ENCODE measurements around the gene MRPL21.

DNA sequence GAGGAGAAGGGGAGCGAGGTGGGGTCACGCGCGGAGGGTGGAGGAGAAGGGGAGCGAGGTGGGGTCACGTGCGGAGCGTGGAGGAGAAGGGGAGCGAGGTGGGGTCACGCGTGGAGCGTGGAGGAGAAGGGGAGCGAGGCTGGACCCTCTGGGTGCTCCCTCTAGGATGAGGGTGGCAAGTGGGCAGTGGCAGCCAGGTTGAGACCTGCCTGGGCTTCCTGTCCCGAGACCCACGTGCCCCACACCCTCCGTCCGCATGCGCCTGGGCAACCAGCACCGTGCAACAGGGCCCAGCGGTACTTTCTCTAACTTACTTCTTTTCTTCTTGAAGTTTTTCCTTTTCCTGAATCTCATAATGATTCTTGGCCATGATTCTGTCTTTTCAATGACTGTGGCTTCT lies 11.1 kb downstream of the MRPL21 start:
- TF ChIP-seq, protein P1, sequence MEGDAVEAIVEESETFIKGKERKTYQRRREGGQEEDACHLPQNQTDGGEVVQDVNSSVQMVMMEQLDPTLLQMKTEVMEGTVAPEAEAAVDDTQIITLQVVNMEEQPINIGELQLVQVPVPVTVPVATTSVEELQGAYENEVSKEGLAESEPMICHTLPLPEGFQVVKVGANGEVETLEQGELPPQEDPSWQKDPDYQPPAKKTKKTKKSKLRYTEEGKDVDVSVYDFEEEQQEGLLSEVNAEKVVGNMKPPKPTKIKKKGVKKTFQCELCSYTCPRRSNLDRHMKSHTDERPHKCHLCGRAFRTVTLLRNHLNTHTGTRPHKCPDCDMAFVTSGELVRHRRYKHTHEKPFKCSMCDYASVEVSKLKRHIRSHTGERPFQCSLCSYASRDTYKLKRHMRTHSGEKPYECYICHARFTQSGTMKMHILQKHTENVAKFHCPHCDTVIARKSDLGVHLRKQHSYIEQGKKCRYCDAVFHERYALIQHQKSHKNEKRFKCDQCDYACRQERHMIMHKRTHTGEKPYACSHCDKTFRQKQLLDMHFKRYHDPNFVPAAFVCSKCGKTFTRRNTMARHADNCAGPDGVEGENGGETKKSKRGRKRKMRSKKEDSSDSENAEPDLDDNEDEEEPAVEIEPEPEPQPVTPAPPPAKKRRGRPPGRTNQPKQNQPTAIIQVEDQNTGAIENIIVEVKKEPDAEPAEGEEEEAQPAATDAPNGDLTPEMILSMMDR (IDR thresholded peaks at IDR 0.05): no peak
- TF ChIP-seq POLR2A (IDR thresholded peaks at IDR 0.05): no peak

Data from gastroesophageal sphincter (tissue), 3 donors.